GM21723 (cell line): Measurements from ENCODE around the gene IVNS1ABP.
"Not testable (repeated sequence)": the region's sequence is repeated elsewhere in the genome, so short reads cannot be mapped to it uniquely, and the experiment has no call there.

Experiments used
- ATAC-seq: cut with Tn5 transposase; IDR thresholded peaks from one replicate; pipeline ENCODE4 v1.9.1; 2021; ENCODE audit warnings: mild to moderate bottlenecking, moderate library complexity; ENCODE audit not compliant: unreplicated experiment

The IVNS1ABP gene

GRCh38 chr1:185257950-185258208 is 59.2 kb downstream of the IVNS1ABP start:
- ATAC-seq = no peak

- ATAC-seq = not testable (repeated sequence)
Measured at GRCh38 chr1:185257116-185257949, 59.7 kb downstream of the IVNS1ABP start.

- ATAC-seq = not testable (repeated sequence)
Measured at GRCh38 chr1:185255595-185255994, 61.4 kb downstream of the IVNS1ABP start.

- ATAC-seq = not testable (repeated sequence)
Measured at GRCh38 chr1:185252404-185252803, 64.6 kb downstream of the IVNS1ABP start.

GRCh38 chr1:185251928-185252327 is 65.1 kb downstream of the IVNS1ABP start:
- not testable (repeated sequence) for ATAC-seq

- ATAC-seq = no peak
Measured at GRCh38 chr1:185250063-185250462, 67.0 kb downstream of the IVNS1ABP start.

GRCh38 chr1:185249563-185249962 is 67.5 kb downstream of the IVNS1ABP start:
- no peak for ATAC-seq
